Measurements from ENCODE around the gene GABRE. TPM values are rescaled to one million over a fixed set of nuclear protein-coding genes. Genes with fewer than 3 reads are reported as not detected.

GABRE gene
- total and polyA plus RNA-seq, 2 of the 13 experiments (the other 11 are each of a cell fraction or from before 2014, with no cell fraction given) = 12.2 to 66.2 TPM

DNA sequence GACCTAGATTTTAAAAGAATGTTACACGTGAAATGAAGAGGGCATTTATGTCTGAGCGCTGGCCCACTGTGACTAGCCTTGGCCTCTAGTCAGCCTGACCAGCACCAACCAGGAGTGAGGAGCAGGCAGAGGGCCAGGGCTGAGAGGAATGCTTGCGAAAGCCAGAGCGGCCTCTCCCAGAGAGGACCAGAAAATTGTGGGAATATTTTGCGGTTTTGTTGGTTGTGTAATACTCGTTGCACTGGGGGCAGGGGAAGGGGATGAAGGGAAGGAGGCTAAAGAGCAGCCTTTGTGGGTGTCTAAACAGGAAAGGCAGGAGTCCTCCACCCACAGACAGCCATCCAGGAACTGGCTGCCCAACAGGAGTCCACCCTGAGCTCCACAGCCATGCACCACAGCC, 3.8 kb downstream of the GABRE start (continued):
- TF ChIP-seq, protein P1, sequence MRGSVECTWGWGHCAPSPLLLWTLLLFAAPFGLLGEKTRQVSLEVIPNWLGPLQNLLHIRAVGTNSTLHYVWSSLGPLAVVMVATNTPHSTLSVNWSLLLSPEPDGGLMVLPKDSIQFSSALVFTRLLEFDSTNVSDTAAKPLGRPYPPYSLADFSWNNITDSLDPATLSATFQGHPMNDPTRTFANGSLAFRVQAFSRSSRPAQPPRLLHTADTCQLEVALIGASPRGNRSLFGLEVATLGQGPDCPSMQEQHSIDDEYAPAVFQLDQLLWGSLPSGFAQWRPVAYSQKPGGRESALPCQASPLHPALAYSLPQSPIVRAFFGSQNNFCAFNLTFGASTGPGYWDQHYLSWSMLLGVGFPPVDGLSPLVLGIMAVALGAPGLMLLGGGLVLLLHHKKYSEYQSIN (CRISPR knock-in tag; IDR thresholded peaks at IDR 0.05; ENCODE audit: borderline replicate concordance) = no peak
- TF ChIP-seq PHF21A (CRISPR knock-in tag; IDR thresholded peaks at IDR 0.05) = peak; percentile 84
- TF ChIP-seq ZNF335 (CRISPR knock-in tag; IDR thresholded peaks at IDR 0.05) = no peak
- TF ChIP-seq, protein P2, sequence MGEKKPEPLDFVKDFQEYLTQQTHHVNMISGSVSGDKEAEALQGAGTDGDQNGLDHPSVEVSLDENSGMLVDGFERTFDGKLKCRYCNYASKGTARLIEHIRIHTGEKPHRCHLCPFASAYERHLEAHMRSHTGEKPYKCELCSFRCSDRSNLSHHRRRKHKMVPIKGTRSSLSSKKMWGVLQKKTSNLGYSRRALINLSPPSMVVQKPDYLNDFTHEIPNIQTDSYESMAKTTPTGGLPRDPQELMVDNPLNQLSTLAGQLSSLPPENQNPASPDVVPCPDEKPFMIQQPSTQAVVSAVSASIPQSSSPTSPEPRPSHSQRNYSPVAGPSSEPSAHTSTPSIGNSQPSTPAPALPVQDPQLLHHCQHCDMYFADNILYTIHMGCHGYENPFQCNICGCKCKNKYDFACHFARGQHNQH (CRISPR knock-in tag; IDR thresholded peaks at IDR 0.05) = peak; percentile 71
- TF ChIP-seq, protein P3, sequence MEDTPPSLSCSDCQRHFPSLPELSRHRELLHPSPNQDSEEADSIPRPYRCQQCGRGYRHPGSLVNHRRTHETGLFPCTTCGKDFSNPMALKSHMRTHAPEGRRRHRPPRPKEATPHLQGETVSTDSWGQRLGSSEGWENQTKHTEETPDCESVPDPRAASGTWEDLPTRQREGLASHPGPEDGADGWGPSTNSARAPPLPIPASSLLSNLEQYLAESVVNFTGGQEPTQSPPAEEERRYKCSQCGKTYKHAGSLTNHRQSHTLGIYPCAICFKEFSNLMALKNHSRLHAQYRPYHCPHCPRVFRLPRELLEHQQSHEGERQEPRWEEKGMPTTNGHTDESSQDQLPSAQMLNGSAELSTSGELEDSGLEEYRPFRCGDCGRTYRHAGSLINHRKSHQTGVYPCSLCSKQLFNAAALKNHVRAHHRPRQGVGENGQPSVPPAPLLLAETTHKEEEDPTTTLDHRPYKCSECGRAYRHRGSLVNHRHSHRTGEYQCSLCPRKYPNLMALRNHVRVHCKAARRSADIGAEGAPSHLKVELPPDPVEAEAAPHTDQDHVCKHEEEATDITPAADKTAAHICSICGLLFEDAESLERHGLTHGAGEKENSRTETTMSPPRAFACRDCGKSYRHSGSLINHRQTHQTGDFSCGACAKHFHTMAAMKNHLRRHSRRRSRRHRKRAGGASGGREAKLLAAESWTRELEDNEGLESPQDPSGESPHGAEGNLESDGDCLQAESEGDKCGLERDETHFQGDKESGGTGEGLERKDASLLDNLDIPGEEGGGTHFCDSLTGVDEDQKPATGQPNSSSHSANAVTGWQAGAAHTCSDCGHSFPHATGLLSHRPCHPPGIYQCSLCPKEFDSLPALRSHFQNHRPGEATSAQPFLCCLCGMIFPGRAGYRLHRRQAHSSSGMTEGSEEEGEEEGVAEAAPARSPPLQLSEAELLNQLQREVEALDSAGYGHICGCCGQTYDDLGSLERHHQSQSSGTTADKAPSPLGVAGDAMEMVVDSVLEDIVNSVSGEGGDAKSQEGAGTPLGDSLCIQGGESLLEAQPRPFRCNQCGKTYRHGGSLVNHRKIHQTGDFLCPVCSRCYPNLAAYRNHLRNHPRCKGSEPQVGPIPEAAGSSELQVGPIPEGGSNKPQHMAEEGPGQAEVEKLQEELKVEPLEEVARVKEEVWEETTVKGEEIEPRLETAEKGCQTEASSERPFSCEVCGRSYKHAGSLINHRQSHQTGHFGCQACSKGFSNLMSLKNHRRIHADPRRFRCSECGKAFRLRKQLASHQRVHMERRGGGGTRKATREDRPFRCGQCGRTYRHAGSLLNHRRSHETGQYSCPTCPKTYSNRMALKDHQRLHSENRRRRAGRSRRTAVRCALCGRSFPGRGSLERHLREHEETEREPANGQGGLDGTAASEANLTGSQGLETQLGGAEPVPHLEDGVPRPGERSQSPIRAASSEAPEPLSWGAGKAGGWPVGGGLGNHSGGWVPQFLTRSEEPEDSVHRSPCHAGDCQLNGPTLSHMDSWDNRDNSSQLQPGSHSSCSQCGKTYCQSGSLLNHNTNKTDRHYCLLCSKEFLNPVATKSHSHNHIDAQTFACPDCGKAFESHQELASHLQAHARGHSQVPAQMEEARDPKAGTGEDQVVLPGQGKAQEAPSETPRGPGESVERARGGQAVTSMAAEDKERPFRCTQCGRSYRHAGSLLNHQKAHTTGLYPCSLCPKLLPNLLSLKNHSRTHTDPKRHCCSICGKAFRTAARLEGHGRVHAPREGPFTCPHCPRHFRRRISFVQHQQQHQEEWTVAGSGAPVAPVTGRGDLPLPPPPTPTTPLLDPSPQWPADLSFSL (CRISPR knock-in tag; IDR thresholded peaks at IDR 0.05) = peak; percentile 66
- TF ChIP-seq POGZ (CRISPR knock-in tag; IDR thresholded peaks at IDR 0.05) = 0 out of 2 replicates have a peak, but pooled peaks have one; percentile 23
- peak; percentile 61; the same call in 1 of the 2 replicates for TF ChIP-seq HOXA3 (CRISPR knock-in tag; IDR thresholded peaks at IDR 0.05)
- TF ChIP-seq TARDBP (CRISPR knock-in tag; IDR thresholded peaks at IDR 0.05) = peak; percentile 60; the same call in 1 of the 2 replicates
- TF ChIP-seq, protein P4, sequence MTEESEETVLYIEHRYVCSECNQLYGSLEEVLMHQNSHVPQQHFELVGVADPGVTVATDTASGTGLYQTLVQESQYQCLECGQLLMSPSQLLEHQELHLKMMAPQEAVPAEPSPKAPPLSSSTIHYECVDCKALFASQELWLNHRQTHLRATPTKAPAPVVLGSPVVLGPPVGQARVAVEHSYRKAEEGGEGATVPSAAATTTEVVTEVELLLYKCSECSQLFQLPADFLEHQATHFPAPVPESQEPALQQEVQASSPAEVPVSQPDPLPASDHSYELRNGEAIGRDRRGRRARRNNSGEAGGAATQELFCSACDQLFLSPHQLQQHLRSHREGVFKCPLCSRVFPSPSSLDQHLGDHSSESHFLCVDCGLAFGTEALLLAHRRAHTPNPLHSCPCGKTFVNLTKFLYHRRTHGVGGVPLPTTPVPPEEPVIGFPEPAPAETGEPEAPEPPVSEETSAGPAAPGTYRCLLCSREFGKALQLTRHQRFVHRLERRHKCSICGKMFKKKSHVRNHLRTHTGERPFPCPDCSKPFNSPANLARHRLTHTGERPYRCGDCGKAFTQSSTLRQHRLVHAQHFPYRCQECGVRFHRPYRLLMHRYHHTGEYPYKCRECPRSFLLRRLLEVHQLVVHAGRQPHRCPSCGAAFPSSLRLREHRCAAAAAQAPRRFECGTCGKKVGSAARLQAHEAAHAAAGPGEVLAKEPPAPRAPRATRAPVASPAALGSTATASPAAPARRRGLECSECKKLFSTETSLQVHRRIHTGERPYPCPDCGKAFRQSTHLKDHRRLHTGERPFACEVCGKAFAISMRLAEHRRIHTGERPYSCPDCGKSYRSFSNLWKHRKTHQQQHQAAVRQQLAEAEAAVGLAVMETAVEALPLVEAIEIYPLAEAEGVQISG (CRISPR knock-in tag; IDR thresholded peaks at IDR 0.05) = peak; percentile 66
- TF ChIP-seq, protein P5, sequence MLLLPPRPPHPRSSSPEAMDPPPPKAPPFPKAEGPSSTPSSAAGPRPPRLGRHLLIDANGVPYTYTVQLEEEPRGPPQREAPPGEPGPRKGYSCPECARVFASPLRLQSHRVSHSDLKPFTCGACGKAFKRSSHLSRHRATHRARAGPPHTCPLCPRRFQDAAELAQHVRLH (CRISPR knock-in tag; IDR thresholded peaks at IDR 0.05; ENCODE audit: borderline replicate concordance, low read depth) = peak; percentile 21; the same call in 1 of the 2 replicates
- TF ChIP-seq ZNF644 (CRISPR knock-in tag; IDR thresholded peaks at IDR 0.05; ENCODE audit: low read depth) = peak; percentile 47
- no peak for TF ChIP-seq IKZF4 (CRISPR knock-in tag; IDR thresholded peaks at IDR 0.05; ENCODE audit: borderline replicate concordance, low read depth, not compliant biosample characterization)
- TF ChIP-seq MIXL1 (CRISPR knock-in tag; IDR thresholded peaks at IDR 0.05) = 0 out of 2 replicates have a peak, but pooled peaks have one; percentile 23
- TF ChIP-seq ZNF124 (CRISPR knock-in tag; IDR thresholded peaks at IDR 0.05) = 0 out of 2 replicates have a peak, but pooled peaks have one; percentile 37
- TF ChIP-seq HDAC1 (CRISPR knock-in tag; IDR thresholded peaks at IDR 0.05) = peak; percentile 42; the same call in 1 of the 2 replicates
- TF ChIP-seq KAT7 (CRISPR knock-in tag; IDR thresholded peaks at IDR 0.05; ENCODE audit: borderline replicate concordance) = no peak
- TF ChIP-seq EP300 (IDR thresholded peaks at IDR 0.05; ENCODE audit: low read depth in 2 of 2, low read length in 2 of 2) = peak; percentile 57 to 79; a peak in 3 of 4 replicates
- peak; percentile 66; the same call in 1 of the 2 replicates for TF ChIP-seq EP300 (CRISPR knock-in tag; IDR thresholded peaks at IDR 0.05; ENCODE audit: borderline replicate concordance)

Measured in HepG2 (cell line).